DND-41 (cell line): ENCODE data around the gene IL10.

Experiments used
- ATAC-seq: fragments of 200-7000 bp; cut with Tn5 transposase; 3 replicates; pipeline ENCODE4 v1.9.1; 2021; ENCODE audit warnings: low read depth; ENCODE audit not compliant: insufficient read depth
- DNase-seq: peaks from one replicate; pipeline ENCODE4 v3.0.0-alpha.2; 2020
- H2AFZ ChIP-seq: 2 replicates; pipeline ENCODE4 v1.6.0; 2012; ENCODE audit warnings: low read depth, low read length
- H3K27ac ChIP-seq: 2 replicates; pipeline ENCODE4 v1.5.1; 2012; ENCODE audit warnings: low read length, inconsistent platforms
- H3K27me3 ChIP-seq: fragments of 200-600 bp; sonication (generic); 2 replicates; pipeline ENCODE4 v1.6.0; 2012; ENCODE audit warnings: low read length, mild to moderate bottlenecking, inconsistent platforms; ENCODE audit not compliant: insufficient read depth, poor library complexity
- H3K36me3 ChIP-seq: 2 replicates; pipeline ENCODE4 v1.5.1; 2012; ENCODE audit warnings: low read length, inconsistent platforms; ENCODE audit not compliant: insufficient read depth
- H3K4me1 ChIP-seq: 2 replicates; pipeline ENCODE4 v1.5.1; 2012; ENCODE audit warnings: mild to moderate bottlenecking, low read length; ENCODE audit not compliant: insufficient read depth
- H3K4me2 ChIP-seq: 2 replicates; pipeline ENCODE4 v1.6.0; 2012; ENCODE audit warnings: mild to moderate bottlenecking, moderate library complexity, low read length, inconsistent platforms; ENCODE audit not compliant: insufficient read depth
- H3K4me3 ChIP-seq, 2 experiments: fragments of 200-600 bp in 1 of 2; shearing (Covaris generic) in 1 of 2; 2 replicates each; pipeline ENCODE4 v1.5.1; 2012 to 2016; ENCODE audit warnings: inconsistent platforms in 2 of 2, low read length in 2 of 2, mild to moderate bottlenecking in 2 of 2, low read depth in 1 of 2, moderate library complexity in 1 of 2
- H3K79me2 ChIP-seq: 2 replicates; pipeline ENCODE4 v1.6.0; 2012; ENCODE audit warnings: low read length, inconsistent platforms; ENCODE audit not compliant: insufficient read depth
- H3K9ac ChIP-seq: 2 replicates; pipeline ENCODE4 v1.6.0; 2012; ENCODE audit warnings: low read depth, mild to moderate bottlenecking, inconsistent platforms, low read length, moderate library complexity
- H3K9me3 ChIP-seq: 2 replicates; pipeline ENCODE4 v1.5.1; 2012; ENCODE audit warnings: low read length, moderate library complexity, mild to moderate bottlenecking, inconsistent platforms; ENCODE audit not compliant: insufficient read depth, severe bottlenecking
- H4K20me1 ChIP-seq: 2 replicates; pipeline ENCODE4 v1.6.0; 2012; ENCODE audit warnings: low read length; ENCODE audit not compliant: insufficient read depth
- EZH2 ChIP-seq: IDR thresholded peaks from 3 replicates; pipeline ENCODE4 v1.6.1; 2012; ENCODE audit warnings: borderline replicate concordance, low read depth, mild to moderate bottlenecking, moderate library complexity, low read length, inconsistent platforms; ENCODE audit not compliant: severe bottlenecking
- TF ChIP-seq, protein P1 (sequence below): IDR thresholded peaks from 2 replicates; pipeline ENCODE4 v1.5.1; 2012; ENCODE audit warnings: borderline replicate concordance, low read length, moderate library complexity, mild to moderate bottlenecking; ENCODE audit not compliant: poor library complexity, severe bottlenecking; ENCODE audit errors: extremely low read depth

The IL10 gene

DNA sequence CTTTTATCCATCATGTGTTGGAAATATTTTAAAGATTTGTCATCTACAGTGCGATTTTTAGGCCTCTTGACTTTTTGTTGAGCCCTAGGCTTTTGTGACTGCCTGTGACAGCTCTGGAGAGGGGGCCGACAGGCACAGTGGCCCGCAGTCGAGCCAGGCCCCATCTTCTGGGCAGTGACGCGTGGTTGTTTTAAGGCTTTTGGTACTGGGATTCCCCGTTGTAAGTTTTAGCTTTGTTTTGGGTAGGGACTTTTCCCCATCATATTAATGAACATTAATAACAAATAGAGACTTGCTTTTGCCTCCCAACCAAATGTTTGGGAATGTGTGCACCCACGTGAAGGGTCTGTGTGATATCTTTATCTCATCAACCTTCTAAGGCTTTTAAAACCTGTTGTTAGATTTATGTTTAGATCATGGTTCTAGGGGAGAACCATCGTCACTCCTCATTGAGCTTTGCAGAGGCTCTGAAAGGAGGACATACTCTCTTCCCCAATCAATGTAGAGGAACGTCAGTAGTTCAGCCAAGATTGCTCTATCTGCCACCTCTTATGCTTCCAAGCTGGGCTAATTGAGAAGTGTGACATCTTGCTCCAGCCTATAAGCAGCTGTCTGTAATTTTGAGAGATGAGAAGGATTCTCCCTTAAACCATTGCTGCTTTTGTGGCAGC lies 53.0 kb downstream of the IL10 start:
- no peak overlapping the region for H3K4me3 ChIP-seq
- DNase-seq (no peak), ATAC-seq (no peak)
- peaks cover 31% of the 10 kb centered on the region for H3K79me2 ChIP-seq
- H3K9ac ChIP-seq: no peak overlapping the region
- no peaks in the 10 kb centered on the region for H3K27me3 ChIP-seq
- no peak overlapping the region for H3K27ac ChIP-seq
- TF ChIP-seq, protein P1, sequence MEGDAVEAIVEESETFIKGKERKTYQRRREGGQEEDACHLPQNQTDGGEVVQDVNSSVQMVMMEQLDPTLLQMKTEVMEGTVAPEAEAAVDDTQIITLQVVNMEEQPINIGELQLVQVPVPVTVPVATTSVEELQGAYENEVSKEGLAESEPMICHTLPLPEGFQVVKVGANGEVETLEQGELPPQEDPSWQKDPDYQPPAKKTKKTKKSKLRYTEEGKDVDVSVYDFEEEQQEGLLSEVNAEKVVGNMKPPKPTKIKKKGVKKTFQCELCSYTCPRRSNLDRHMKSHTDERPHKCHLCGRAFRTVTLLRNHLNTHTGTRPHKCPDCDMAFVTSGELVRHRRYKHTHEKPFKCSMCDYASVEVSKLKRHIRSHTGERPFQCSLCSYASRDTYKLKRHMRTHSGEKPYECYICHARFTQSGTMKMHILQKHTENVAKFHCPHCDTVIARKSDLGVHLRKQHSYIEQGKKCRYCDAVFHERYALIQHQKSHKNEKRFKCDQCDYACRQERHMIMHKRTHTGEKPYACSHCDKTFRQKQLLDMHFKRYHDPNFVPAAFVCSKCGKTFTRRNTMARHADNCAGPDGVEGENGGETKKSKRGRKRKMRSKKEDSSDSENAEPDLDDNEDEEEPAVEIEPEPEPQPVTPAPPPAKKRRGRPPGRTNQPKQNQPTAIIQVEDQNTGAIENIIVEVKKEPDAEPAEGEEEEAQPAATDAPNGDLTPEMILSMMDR: no peak
- TF ChIP-seq EZH2: no peak
- H3K36me3 ChIP-seq: no peaks in the 10 kb centered on the region
- H3K9me3 ChIP-seq: no peaks in the 10 kb centered on the region
- H3K4me1 ChIP-seq: peaks cover 23% of the 10 kb centered on the region
- H4K20me1 ChIP-seq: peaks cover 13% of the 10 kb centered on the region
- no peak overlapping the region for H2AFZ ChIP-seq
- H3K4me2 ChIP-seq: no peak overlapping the region

GRCh38 chr1:206717674-206717989 lies 54.7 kb downstream of the IL10 start:
- ATAC-seq: no peak
- DNase-seq: no peak
- peaks cover 23% of the 10 kb centered on the region for H3K4me1 ChIP-seq
- H3K4me2 ChIP-seq: no peak overlapping the region
- no peaks in the 10 kb centered on the region for H3K36me3 ChIP-seq
- H3K4me3 ChIP-seq: no peak overlapping the region
- H4K20me1 ChIP-seq: peaks cover 15% of the 10 kb centered on the region
- no peaks in the 10 kb centered on the region for H3K27me3 ChIP-seq
- H3K9ac ChIP-seq: no peak overlapping the region
- no peaks in the 10 kb centered on the region for H3K9me3 ChIP-seq
- TF ChIP-seq EZH2: no peak
- TF ChIP-seq, protein P1: no peak
- H3K79me2 ChIP-seq: peaks cover 41% of the 10 kb centered on the region
- H2AFZ ChIP-seq: no peak overlapping the region
- H3K27ac ChIP-seq: no peak overlapping the region
